Ishikawa (cell line): Measurements from ENCODE around the gene PRSS27.

Experiments
- CEBPB ChIP-seq: IDR thresholded peaks from 2 replicates; pipeline ENCODE4 v1.6.1; 2012
- CREB1 ChIP-seq: IDR thresholded peaks from 2 replicates; pipeline ENCODE4 v1.6.1; 2012; ENCODE audit warnings: low read depth
- EGR1 ChIP-seq: IDR thresholded peaks from 2 replicates; pipeline ENCODE4 v1.6.1; 2012
- EP300 ChIP-seq: IDR thresholded peaks from 2 replicates; pipeline ENCODE4 v1.6.1; 2012; ENCODE audit warnings: borderline replicate concordance
- FOXM1 ChIP-seq: IDR thresholded peaks from 2 replicates; pipeline ENCODE4 v1.6.1; 2012; ENCODE audit warnings: low read depth, borderline replicate concordance
- NFIC ChIP-seq: IDR thresholded peaks from 2 replicates; pipeline ENCODE4 v1.6.1; 2012
- RAD21 ChIP-seq: IDR thresholded peaks from 2 replicates; pipeline ENCODE4 v1.6.1; 2012; ENCODE audit warnings: low read depth
- TAF1 ChIP-seq: IDR thresholded peaks from 2 replicates; pipeline ENCODE4 v1.6.1; 2012; ENCODE audit warnings: low read depth, mild to moderate bottlenecking
- TCF12 ChIP-seq: IDR thresholded peaks from 2 replicates; pipeline ENCODE4 v1.6.1; 2012; ENCODE audit warnings: low read depth
- TEAD4 ChIP-seq: IDR thresholded peaks from 2 replicates; pipeline ENCODE4 v1.6.1; 2012
- YY1 ChIP-seq: IDR thresholded peaks from 2 replicates; pipeline ENCODE4 v1.6.1; 2012; ENCODE audit warnings: low read depth
- ZBTB7A ChIP-seq: IDR thresholded peaks from 2 replicates; pipeline ENCODE4 v1.6.1; 2012; ENCODE audit warnings: low read depth
- TF ChIP-seq, protein P1 (sequence below): IDR thresholded peaks from 2 replicates; pipeline ENCODE4 v1.6.1; 2012
- TF ChIP-seq, protein P2 (sequence below): IDR thresholded peaks from 2 replicates; pipeline ENCODE4 v1.6.1; 2012; ENCODE audit warnings: low read depth, mild to moderate bottlenecking
- TF ChIP-seq, protein P3 (sequence below): IDR thresholded peaks from 2 replicates; pipeline ENCODE4 v1.6.1; 2012

PRSS27 gene

DNA sequence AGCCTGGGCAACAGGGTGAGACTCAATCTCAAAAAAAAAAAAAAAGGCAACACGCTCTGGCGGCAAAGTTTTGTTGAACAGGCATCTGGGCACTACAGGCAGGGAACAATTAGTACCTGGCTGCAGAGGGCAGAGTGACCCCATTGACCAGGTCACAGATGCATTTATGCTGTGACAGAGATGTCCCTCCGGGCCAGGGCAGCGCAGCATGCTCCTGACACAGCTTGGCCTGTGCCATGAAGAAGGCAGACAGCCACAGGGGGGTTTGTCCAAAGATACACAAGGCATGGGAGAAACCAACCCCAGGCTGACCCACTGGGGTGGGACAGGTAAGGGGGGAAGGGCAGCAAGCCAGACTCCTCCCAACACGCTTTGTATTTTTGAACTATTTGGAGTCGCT lies 24.7 kb upstream of the PRSS27 start:
- TF ChIP-seq, protein P1, sequence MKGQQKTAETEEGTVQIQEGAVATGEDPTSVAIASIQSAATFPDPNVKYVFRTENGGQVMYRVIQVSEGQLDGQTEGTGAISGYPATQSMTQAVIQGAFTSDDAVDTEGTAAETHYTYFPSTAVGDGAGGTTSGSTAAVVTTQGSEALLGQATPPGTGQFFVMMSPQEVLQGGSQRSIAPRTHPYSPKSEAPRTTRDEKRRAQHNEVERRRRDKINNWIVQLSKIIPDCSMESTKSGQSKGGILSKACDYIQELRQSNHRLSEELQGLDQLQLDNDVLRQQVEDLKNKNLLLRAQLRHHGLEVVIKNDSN = no peak
- no peak for TF ChIP-seq EP300
- TF ChIP-seq, protein P2, sequence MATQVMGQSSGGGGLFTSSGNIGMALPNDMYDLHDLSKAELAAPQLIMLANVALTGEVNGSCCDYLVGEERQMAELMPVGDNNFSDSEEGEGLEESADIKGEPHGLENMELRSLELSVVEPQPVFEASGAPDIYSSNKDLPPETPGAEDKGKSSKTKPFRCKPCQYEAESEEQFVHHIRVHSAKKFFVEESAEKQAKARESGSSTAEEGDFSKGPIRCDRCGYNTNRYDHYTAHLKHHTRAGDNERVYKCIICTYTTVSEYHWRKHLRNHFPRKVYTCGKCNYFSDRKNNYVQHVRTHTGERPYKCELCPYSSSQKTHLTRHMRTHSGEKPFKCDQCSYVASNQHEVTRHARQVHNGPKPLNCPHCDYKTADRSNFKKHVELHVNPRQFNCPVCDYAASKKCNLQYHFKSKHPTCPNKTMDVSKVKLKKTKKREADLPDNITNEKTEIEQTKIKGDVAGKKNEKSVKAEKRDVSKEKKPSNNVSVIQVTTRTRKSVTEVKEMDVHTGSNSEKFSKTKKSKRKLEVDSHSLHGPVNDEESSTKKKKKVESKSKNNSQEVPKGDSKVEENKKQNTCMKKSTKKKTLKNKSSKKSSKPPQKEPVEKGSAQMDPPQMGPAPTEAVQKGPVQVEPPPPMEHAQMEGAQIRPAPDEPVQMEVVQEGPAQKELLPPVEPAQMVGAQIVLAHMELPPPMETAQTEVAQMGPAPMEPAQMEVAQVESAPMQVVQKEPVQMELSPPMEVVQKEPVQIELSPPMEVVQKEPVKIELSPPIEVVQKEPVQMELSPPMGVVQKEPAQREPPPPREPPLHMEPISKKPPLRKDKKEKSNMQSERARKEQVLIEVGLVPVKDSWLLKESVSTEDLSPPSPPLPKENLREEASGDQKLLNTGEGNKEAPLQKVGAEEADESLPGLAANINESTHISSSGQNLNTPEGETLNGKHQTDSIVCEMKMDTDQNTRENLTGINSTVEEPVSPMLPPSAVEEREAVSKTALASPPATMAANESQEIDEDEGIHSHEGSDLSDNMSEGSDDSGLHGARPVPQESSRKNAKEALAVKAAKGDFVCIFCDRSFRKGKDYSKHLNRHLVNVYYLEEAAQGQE = no peak
- no peak for TF ChIP-seq YY1
- no peak for TF ChIP-seq CEBPB
- TF ChIP-seq, protein P3, sequence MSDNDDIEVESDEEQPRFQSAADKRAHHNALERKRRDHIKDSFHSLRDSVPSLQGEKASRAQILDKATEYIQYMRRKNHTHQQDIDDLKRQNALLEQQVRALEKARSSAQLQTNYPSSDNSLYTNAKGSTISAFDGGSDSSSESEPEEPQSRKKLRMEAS = no peak
- no peak for TF ChIP-seq TAF1
- TF ChIP-seq TCF12 = no peak
- no peak for TF ChIP-seq RAD21
- TF ChIP-seq CREB1 = no peak

DNA sequence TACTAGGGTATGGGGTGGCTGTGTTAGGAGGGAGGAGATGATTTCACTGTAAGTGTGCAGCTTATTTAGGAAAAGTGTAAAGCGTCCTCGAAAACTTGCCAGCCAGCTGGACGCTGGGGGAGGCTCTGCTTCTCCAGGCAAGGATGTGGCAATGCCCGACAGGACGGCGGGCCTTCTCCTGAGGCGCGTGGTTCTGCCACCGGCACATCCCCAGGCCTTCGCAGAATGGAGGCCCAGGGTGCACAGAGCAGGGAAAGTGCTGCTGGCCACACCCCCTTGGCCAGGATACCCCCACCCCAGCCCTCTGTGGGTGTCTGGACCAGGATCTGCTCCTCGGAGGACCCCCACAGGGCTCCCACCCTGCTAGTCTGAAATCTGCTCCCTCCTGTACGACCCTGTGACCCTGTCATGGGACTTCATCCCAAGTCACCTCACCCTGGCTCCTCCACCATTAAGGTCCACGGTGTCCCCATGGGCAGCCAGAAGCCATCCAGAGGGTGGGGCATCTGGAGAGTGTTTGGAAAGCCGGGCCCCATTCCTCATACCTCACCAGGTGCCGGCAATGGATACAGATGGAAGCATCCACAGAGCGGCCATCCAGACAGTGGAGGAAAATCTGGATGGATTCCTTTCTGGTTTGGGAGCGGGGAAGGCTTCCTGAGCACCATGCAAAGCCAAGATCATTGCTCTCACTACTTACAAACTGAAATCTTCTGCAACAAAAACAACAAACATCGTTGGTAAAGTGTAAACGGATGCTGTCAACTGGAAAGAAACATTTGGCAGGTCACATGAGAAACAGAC lies 23.2 kb upstream of the PRSS27 start:
- TF ChIP-seq, protein P3 = no peak
- no peak for TF ChIP-seq EP300
- TF ChIP-seq, protein P1 = no peak
- no peak for TF ChIP-seq EGR1
- no peak for TF ChIP-seq TCF12
- TF ChIP-seq YY1 = no peak
- TF ChIP-seq NFIC = no peak
- no peak for TF ChIP-seq RAD21
- TF ChIP-seq, protein P2 = no peak
- TF ChIP-seq ZBTB7A = no peak
- no peak for TF ChIP-seq TAF1
- TF ChIP-seq FOXM1 = no peak
- no peak for TF ChIP-seq CEBPB
- TF ChIP-seq TEAD4 = no peak
- TF ChIP-seq CREB1 = no peak

DNA sequence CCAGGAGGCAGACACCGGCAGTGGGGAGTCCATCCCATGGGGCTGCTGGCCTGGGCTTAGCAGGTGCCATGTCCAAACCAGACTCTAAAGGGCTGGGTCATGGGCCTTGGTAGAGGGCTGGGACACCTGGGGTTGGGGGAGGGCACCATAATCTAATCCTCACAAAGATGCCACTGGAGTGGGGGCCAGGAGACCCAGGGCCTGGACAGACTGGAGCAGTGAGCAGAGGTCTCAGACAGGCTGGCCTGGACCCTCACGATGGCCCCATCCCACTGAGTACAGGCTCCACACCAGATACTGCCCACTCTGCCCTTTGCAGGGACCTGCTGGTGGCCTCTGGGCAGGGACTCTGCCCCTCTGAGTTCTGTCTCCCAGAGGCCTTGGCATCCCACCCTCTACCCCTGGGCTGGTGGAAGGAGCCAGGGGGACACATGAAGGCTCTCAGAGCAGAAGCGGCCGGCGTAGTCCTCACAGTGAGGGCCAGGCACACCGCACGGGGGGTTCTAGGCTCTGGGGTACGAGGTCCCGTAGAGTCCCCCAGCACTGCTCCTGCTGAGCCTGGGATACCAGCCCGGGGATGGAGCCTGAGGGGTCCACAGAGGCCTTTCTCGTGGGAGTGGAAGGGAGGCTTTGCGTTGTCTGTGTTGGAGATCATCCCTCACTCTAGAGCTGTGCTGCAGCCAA lies 22.4 kb upstream of the PRSS27 start:
- no peak for TF ChIP-seq TAF1
- TF ChIP-seq FOXM1 = no peak
- TF ChIP-seq, protein P1 = no peak
- no peak for TF ChIP-seq ZBTB7A
- TF ChIP-seq TEAD4 = no peak
- TF ChIP-seq YY1 = no peak
- no peak for TF ChIP-seq TCF12
- TF ChIP-seq EP300 = no peak

DNA sequence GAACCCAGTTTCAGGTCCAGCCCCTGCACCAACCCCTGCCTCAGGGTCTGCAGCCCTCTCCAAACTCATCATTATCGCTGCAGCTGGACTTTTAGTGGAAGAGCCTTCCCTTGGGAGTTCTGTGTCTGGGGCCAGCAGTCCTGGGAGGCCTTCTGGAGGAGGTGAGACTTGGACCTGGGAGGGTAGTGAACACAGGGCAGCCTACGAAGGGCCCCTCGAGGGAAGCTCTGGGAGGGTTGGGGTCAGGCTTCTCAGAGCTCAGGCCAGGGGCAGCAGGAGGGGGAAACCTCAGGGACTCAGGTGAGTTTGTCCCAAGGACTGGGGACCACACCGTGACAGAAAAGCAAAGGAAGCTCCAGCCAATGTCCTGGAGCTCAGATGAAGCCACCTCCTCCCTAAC lies 21.1 kb upstream of the PRSS27 start:
- no peak for TF ChIP-seq EGR1
- no peak for TF ChIP-seq CREB1
- TF ChIP-seq TAF1 = no peak
- TF ChIP-seq CEBPB = no peak
- TF ChIP-seq EP300 = no peak
- TF ChIP-seq FOXM1 = no peak
- TF ChIP-seq, protein P3 = no peak
- TF ChIP-seq TEAD4 = no peak
- no peak for TF ChIP-seq ZBTB7A
- TF ChIP-seq, protein P1 = no peak
- TF ChIP-seq, protein P2 = no peak
- no peak for TF ChIP-seq YY1
- no peak for TF ChIP-seq TCF12
- TF ChIP-seq RAD21 = no peak
